ENCODE data around the gene KCNIP1. TPM values are rescaled to one million over a fixed set of nuclear protein-coding genes. Genes with fewer than 3 reads are reported as not detected.

The KCNIP1 gene
- total RNA-seq, 4 donors from 2014 or later: not detected

GRCh38 chr5:170651604-170652277 lies 147.9 kb downstream of the KCNIP1 start:
- TF ChIP-seq POLR2A (IDR thresholded peaks at IDR 0.05) (no peak), CTCF (IDR thresholded peaks at IDR 0.05) (no peak)
- intact Hi-C loops (cut with DNase I; ENCODE audit: low total_unique reads): no loop called here
- peak in 1 of 2 donors; percentile 42 for DNase-seq (ENCODE audit: low spot score in 2 of 2)
- 71 to 77% methylated on average over 11 of the region's 11 CpGs for WGBS, 2 donors
- H3K4me3 ChIP-seq (ENCODE audit: low read depth, poor library complexity, severe bottlenecking): no peak overlapping the region

DNA sequence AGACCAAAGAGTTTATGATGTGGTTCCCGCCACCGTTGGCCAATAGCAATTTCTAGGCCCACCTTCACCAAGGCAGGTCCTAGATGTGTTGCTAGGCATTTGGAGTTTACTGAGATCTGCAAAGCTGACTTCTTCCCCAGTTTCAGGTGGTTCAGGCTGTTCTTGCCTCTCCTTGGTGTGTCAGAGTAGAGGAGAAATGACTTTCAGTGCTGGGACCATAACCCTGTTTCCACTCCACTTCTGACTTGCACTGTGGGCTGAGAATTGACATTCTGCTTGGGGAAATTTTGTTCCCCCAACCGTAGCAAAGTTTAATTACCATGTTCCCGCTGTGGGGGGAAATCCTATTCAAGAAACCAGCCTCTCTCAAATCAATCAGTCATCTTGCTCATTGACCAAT lies 151.7 kb downstream of the KCNIP1 start:
- no peak overlapping the region for H3K4me3 ChIP-seq (ENCODE audit: low read depth, poor library complexity, severe bottlenecking)
- intact Hi-C loops (cut with DNase I; ENCODE audit: low total_unique reads): no loop called here
- no peak for DNase-seq (ENCODE audit: low spot score in 2 of 2)
- no peak for TF ChIP-seq CTCF (IDR thresholded peaks at IDR 0.05)
- TF ChIP-seq POLR2A (IDR thresholded peaks at IDR 0.05): no peak
- 90 to 95% methylated on average over 4 of the region's 4 CpGs for WGBS, 2 donors

- 74 to 87% methylated on average over 4 of the region's 4 CpGs for WGBS, 2 donors
- no peak overlapping the region for H3K4me3 ChIP-seq (ENCODE audit: low read depth, poor library complexity, severe bottlenecking)
- TF ChIP-seq CTCF (IDR thresholded peaks at IDR 0.05) (no peak), POLR2A (IDR thresholded peaks at IDR 0.05) (no peak)
- DNase-seq (ENCODE audit: low spot score in 2 of 2): no peak
- intact Hi-C loops (cut with DNase I; ENCODE audit: low total_unique reads): no loop called here
These were observed 152.1 kb downstream of the KCNIP1 start for GRCh38 chr5:170655920-170656319.

- no peak overlapping the region for H3K4me3 ChIP-seq (ENCODE audit: low read depth, poor library complexity, severe bottlenecking)
- no peak for DNase-seq (ENCODE audit: low spot score in 2 of 2)
- intact Hi-C loops (cut with DNase I; ENCODE audit: low total_unique reads): no loop called here
- 87 to 90% methylated on average over 4 of the region's 4 CpGs for WGBS, 2 donors
- TF ChIP-seq CTCF (IDR thresholded peaks at IDR 0.05): no peak
- TF ChIP-seq POLR2A (IDR thresholded peaks at IDR 0.05): no peak
These were observed 152.5 kb downstream of the KCNIP1 start for GRCh38 chr5:170656346-170656745.

DNA sequence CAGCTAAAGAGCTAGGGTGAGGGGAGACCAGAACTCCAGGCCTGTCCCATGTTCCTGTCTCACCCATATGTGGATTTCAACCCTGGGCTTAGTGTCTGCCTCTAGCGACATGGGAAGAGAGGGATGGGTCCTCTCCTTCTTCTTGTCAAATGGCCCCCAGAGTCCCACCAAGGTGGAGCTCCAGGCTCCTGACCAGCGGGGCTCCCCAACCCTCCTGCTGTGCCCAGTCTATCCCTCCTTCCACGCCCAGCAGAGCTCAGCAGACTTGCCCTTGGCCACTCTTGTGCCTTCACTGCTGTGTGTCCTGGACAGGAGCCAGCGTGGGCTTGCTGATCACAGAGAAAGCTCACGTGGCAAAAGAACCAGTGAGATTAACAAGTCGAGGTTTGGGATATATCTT lies 156.7 kb downstream of the KCNIP1 start:
- no peak overlapping the region for H3K4me3 ChIP-seq (ENCODE audit: low read depth, poor library complexity, severe bottlenecking)
- WGBS, 2 donors: 60 to 68% methylated on average over 6 of the region's 6 CpGs
- intact Hi-C loops (cut with DNase I; ENCODE audit: low total_unique reads): no loop called here
- DNase-seq (ENCODE audit: low spot score in 2 of 2): no peak
- no peak for TF ChIP-seq CTCF (IDR thresholded peaks at IDR 0.05)
- no peak for TF ChIP-seq POLR2A (IDR thresholded peaks at IDR 0.05)

DNA sequence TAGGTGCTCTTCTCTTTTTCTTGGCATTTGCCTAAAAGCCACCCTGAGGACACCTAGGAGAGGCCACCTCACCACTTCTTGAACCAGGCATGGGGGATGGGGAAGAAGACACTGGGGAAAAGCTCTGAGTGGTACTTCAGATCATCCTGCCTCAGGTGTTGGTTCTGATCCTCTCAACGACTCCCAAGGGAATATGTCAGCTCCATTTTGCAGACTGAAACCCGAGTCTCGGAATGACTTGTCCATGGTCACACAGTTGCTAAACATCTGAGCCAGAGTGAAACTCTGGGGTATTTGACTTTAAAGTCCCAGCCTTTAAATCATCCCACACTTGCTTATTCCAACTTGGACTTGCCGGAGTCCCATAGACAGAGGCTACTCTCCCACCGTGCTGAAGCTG lies 159.1 kb downstream of the KCNIP1 start:
- no peak overlapping the region for H3K4me3 ChIP-seq (ENCODE audit: low read depth, poor library complexity, severe bottlenecking)
- DNase-seq (ENCODE audit: low spot score in 2 of 2): no peak
- no peak for TF ChIP-seq POLR2A (IDR thresholded peaks at IDR 0.05)
- no peak for TF ChIP-seq CTCF (IDR thresholded peaks at IDR 0.05)
- intact Hi-C loops (cut with DNase I; ENCODE audit: low total_unique reads): no loop called here
- WGBS, 2 donors: 73 to 86% methylated on average over 5 of the region's 5 CpGs
